C4-2B (cell line): ENCODE measurements around the gene TRAF5.
A peak's percentile ranks its signal among the peaks of the same experiment; 100 is the strongest.

Source experiments
- ZFX ChIP-seq: fragments of 450-650 bp; IDR thresholded peaks from 2 replicates; pipeline ENCODE4 v1.6.1; 2017
- TF ChIP-seq, protein P1 (sequence below): fragments of 450-650 bp; conservative IDR thresholded peaks from 2 replicates; pipeline ENCODE4 v1.5.1; 2017; ENCODE audit warnings: mild to moderate bottlenecking

DNA sequence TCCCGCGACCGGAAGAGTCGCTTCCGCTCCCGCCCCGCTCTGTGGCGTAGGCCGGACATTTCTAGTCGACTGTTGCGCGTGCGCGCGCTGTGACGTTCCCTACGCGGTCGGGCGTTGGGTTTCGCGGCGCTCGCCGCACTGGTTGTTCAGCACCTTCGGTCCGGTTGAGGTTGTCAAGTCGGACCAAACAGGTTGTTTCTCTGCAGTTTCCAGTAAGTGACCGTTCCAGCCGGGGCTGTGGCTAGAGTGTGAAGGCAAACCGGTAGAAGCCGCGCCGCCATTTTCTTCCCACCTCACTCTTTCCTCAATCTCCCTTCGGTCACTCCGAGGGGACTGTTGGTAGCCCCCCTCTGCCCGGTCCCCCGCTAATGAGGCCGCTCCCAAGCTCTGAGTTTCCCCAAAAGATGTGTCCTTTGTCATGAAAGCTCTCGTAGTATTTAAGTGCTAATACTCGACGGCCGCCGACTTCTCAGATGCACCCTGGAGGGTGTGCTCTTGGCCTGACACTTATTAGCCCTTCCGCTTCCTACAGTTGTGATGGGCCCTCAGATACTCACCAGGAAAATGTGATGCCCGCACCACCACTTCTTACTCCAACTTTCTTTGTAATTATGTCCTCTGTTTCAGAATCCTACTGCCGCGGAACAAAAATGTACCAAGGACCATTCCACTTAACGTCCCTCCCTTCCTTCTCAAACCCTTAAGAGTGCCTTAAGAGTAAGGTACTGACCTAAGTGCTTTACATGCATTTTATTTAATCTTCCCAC, 56.3 kb downstream of the TRAF5 start:
- TF ChIP-seq, protein P1, sequence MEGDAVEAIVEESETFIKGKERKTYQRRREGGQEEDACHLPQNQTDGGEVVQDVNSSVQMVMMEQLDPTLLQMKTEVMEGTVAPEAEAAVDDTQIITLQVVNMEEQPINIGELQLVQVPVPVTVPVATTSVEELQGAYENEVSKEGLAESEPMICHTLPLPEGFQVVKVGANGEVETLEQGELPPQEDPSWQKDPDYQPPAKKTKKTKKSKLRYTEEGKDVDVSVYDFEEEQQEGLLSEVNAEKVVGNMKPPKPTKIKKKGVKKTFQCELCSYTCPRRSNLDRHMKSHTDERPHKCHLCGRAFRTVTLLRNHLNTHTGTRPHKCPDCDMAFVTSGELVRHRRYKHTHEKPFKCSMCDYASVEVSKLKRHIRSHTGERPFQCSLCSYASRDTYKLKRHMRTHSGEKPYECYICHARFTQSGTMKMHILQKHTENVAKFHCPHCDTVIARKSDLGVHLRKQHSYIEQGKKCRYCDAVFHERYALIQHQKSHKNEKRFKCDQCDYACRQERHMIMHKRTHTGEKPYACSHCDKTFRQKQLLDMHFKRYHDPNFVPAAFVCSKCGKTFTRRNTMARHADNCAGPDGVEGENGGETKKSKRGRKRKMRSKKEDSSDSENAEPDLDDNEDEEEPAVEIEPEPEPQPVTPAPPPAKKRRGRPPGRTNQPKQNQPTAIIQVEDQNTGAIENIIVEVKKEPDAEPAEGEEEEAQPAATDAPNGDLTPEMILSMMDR, result no peak
- TF ChIP-seq ZFX, result peak; percentile 42
